Activated effector memory CD4-positive, alpha-beta T cell treated with Interleukin-2 at 50 U/mL for 16 hours (primary cell): ENCODE measurements around the gene COMMD2.

Experiments
- DNase-seq: peaks from one replicate; pipeline ENCODE4 v3.0.0-alpha.2; 2020

COMMD2 gene

DNA sequence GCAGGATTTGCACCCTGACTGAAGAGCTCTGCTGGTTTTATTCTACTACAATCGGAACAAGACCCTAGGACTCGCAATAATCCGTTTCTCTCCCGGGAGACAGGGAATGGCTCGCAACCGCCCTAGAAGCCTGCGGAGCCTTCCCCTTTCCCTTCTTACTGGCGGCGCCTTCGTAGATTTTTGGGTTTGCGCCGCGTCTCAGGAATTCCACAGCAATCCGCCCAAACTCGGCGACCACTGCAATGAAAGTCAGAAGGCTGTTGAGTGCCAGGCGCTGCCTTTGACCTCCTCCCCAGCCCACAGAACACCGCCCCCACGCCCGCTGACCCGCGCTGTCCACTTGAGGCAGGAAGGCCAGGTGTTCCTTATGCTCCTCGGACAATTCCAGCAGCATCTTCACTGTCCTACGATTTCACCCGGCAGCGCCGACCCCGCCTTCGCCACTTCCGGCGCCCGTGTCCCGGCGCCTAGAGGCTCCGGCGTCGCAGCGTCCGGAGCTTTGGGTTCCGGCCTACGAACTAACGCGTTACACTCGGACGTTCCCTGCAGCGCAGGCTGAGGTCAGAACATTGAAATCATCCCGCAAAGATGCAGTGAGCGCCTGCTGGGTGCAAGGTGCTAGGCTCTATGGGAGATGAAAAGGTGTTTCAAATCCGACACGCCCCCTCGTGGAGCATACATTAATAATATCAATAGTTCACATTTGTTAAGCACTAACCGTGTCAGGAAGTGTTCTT is at the start of gene COMMD2:
Gene COMMD2 (minus strand): TSS at position 439 of the 737 bp plus-strand sequence. CDS start 45 bp downstream, at position 394.
- peak; percentile 65 for DNase-seq

DNA sequence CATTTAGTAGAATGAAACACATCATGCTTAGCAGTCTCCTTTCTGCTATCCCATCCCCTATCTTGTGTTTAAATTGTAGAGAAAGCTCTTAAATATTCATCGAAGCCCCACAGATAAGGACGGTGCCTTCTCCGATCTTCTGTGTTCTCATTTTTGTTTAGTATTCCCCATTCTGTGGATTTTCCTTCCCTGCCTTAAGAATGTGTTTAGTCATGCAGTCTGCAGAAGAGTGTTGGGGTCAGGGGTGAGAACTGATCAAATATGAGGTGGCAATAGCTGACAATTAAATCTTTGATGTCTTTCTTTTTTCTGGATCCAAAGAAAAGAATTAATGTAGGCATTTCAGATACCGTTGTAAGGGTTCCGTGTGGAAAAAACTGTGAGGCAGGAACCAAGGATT is 49.4 kb upstream of the COMMD2 start:
- no peak for DNase-seq

- DNase-seq: no peak
Measured at GRCh38 chr3:149801195-149801594, 48.9 kb upstream of the COMMD2 start.

- no peak for DNase-seq
Measured at GRCh38 chr3:149800693-149801092, 48.4 kb upstream of the COMMD2 start.

GRCh38 chr3:149796026-149796425 is 43.7 kb upstream of the COMMD2 start:
- no peak for DNase-seq

DNA sequence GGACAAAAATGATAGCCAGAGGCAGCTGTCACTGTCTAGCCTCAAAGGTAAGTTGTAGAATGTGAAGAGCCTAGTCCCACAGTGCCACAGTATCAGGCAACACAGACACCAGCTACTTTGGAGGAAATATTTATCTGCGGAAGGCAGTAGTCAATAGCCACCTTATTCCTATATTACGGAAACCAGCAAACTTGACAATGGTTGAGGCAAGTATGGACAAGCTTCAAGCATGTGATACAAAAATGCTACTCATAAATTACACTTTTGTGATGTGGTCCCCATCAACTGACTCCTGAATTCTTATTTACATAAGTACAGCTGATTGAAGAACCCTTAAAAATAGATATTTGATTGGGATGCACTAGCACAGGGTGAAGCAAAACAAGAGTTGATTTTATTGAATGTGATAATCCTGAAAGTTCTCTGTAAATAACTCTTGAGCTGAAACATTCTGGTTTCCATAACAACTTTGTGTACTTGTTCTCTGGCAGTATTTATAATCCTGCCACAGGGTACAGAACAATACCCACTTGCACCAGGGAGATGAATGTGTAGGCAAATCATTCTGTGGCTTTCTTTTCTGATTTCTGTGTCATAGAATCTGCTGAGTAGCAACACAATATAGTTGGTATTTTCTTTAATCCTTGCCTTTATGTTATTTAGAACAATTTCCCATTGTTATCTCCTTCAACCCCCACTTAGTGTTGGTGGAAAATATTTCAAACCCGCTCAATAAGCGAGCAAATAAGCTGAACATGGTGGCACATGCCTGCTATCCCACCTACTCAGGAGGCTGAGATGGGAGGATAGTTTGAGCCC is 40.4 kb upstream of the COMMD2 start, which contains the start of gene ANKUB1:
Gene ANKUB1 (minus strand): TSS at position 103 of the 819 bp plus-strand sequence. CDS start 188 bp downstream, outside the sequence.
- no peak for DNase-seq

DNA sequence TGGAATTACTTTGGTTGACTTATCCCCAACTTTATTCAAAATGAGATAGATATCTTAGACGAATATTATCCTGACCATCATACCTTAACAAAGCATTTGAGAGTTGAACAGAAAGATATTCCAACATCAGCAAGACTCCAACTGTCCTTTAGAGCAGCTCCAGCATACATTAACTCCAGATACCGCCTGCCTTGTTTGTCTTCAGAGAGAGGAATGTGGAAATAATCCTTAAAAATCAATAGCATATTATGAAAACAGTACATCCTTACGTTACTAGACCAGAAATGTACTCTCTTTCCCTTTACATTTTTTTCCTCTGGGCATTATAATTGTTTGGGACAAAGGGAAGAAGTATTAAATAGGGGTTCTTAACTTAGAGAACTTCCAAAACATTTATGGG is 38.4 kb upstream of the COMMD2 start:
- no peak for DNase-seq

DNA sequence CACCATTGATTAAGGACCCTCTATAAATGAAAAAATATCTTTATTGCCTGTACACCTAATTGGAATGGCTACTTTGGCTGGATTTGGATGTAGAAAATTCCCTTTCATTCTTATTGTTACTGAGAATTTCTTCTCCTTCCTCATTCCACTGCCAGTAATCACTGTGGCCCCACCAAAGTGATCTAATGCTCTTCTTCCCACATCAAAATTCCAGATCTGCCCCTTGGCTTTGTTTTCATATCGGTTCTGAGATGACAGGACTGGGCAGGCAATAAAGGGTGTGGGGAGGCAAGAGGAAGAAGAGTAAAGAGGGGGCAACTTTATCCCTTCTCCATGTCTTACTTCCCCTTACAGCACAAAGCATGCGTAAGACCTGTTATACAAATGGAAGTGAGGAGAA is 38.0 kb upstream of the COMMD2 start:
- no peak for DNase-seq

DNA sequence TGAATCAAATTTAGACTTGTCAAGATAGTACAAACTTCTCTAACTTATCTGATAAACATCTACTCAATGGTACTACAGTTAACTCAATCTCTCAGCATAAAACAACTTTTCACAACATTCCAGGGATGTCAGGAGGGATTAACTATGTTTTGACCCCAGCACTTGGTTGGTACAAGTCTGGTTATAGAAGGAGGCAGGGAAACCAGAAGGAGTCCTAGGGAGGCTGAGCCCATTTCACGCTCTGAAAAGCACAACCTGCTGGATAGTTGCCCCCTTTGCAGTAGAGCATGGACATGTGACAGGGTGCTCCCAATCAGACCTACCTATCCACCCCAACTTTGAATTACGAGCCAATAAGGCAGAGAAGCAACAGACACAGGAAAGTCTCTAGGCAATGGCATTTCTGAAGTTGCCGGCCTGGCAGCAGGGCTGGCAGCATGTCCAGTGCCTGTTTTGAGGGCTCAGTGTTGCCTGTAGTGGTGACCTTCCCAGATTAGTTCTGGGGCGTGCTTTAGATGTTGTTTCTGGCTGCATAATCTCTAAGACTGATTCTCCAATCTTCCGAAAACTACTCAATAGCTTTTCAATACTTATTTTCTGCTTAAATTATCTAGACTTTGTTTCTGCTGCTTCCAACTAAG is 31.9 kb upstream of the COMMD2 start:
- DNase-seq: no peak

DNA sequence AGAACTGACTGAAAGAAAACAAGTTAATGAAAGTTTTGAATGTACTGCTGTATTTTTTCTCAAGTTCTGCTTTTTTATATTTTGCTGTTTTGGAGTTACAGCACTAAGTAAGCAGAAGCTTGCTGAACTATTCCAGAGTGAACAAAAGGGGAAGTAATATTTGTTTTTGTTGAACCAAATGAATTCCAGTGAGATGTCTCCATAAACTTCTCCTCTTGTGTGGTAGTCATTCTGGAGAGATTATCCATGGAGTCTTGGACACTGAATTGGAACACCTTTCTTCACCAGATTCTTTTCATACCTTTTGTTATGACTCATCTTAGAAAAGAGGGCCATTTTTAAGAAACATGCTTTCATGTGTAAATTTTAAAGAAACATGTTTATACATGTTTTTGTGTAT is 31.3 kb upstream of the COMMD2 start:
- DNase-seq: no peak

DNA sequence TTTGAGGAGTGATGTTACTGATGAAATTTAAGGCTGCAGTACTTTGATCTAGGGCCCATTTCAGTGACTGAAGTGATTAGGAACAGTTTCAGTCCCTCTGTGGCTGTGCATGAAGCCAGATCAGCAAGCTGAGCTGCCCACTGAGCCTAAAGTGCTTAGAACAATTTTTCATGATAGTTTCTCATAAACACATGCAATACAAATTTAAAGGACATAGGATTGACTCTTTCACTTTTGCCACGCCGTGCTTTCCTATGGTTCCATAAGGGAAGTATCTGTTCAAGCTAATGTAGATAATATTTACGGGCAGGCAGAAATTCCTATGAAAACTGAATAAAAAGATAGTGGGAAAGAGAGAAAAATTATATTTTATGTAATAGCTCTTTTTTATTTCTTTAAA is 29.5 kb upstream of the COMMD2 start:
- DNase-seq: no peak

DNA sequence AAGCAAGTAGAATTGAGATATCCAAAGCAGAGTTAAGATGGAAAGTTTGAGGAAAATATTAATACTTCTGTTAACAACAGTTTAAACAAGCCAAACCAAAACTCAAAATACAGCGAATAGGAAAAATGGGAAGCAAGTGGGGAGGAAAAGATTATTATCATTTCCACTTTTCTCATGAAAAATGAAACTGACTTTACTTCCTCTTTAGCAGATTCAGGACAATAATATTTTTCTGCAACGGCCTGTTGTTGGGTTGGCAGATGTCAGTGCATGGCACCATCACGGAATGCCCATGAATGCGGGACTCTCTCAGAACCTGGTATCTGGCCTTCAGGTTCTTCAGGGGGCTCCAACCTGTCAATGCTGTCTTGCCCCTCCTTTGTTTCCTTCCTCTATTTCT is 28.9 kb upstream of the COMMD2 start:
- DNase-seq: no peak

DNA sequence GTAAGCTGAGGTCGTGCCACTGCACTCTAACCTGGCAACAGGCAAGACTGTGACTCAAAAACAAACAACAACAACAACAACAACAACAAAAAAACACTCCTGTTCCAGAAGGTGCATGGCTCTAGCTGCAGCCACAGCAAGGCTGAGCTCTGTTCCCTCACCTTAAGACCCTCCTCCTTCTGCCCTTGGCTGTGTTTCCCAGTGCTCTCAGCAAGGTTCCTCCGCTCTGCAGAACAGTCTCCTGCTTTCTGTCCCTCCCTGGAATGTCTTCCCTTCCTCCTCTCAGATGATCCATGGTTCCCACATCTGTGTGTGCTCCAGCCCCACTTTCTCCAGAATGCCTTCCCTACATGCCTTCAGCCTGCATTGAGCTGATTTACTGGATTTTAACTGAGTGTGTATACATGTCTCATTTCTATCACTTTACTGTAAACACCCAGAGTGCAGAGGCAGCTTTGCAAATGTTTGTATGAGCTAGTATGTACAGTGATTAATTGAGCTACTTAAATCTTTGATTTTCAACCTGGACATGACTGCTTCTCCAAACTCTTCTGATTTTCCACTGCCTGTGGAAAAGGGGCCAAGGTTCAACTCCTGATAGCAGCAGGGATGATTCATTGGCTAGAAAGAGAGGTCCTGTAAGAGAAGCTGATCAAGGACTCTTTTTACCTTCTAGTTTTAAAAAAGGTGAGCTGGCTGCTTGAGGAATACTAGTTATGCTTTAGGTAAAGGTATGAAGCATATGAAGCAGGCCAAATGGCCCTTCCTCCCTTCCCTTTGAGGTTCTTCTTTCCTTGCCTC is 25.3 kb upstream of the COMMD2 start:
- no peak for DNase-seq

DNA sequence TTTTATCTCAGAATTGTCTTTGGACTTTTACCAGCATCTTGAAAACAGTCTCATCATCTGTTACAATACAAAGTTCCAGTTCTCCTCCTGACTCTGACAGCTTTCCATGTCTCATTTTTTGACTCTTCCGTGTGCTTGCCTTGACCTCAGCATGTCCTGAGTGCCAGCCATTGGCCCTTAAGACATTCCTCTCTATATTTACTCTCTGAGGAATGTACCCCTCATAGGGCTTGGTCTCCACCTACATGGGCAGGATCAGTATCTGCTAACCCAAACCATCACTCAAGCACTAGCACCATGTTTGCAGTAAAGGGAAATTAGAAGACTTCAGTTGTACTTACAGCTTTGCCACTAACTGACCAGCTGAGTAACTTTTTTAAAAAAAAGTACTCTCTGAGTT is 23.9 kb upstream of the COMMD2 start:
- no peak for DNase-seq

GRCh38 chr3:149772861-149773260 is 20.6 kb upstream of the COMMD2 start:
- DNase-seq: no peak

DNA sequence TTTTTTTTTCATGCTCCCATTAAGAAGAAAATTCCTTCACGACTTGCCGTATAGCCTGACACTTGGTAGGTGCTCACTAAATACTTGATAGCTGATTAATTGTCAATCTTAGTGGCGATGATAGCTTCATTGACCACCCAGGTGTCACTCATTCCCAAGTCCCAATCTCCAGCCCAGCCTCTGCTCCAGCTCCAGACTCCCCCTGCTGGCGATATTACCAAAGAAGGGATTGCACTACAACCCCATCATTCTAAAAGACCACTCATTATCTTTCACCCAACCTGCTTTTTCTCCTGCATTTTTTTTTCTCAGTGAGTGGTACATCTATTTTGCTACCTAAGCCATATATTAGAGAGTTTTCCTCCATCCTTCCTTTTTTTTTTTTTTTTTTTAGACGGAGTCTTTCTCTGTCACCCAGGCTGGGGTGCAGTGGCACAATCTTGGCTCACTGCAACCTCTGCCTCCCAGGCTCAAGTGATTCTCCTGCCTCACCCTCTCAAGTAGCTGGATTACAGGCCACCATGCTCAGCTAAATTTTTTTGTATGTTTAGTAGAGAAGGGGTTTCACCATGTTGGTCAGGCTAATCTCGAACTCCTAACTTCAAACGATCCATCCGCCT is 19.5 kb upstream of the COMMD2 start:
- DNase-seq: no peak

- DNase-seq: no peak
Measured at GRCh38 chr3:149770246-149770645, 18.0 kb upstream of the COMMD2 start.

GRCh38 chr3:149768704-149769103 is 16.4 kb upstream of the COMMD2 start:
- DNase-seq: no peak

DNA sequence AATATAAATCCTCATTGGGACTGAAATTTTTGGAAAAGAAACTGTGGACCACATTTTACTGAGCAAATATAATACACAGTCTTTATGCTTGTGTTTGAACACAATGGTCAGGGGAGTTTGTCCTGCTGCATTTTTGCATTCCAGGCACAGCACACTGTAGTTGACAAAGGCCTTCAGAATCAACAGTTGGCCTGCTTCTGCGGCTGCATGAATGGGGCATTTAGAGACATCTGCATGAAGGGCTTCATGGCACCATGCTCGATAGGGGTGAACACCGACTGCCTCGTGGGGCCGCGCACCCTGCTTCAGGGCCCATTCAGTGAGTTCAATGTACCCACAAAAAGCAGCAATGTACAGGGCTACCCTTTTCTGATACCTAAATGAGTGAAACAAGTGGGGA is 15.4 kb upstream of the COMMD2 start:
- DNase-seq: no peak

DNA sequence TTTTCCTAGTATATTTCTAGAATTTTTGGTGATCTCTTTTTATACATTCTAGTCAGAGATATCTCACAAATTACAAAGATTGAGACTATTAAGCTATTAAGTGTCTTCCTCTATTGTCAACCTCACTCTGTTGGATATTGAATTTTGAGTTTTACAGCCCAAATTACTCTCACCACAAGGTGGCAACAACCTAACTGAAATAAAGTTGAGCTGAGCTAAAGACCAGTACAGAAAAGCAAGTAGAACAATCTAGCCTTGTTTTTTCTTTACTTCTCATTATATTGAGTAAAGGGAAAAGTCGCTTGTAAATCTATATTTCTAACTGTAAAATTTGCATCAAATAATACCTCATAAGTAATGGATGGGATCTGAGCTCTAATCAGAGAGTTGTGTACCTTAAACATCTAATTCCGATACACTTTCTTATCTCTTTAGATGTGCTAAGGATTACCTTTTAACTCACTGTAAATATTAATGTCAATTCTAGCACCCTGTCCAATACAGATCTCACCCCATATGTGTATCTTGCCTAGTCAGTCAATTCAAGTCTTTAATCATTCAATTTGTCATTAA is 13.6 kb upstream of the COMMD2 start:
- DNase-seq: no peak

GRCh38 chr3:149764302-149764701 is 12.0 kb upstream of the COMMD2 start:
- DNase-seq: no peak
